ENCODE results near the gene ANTXR2.

The ANTXR2 gene

GRCh38 chr4:79881407-79881806 lies 191.6 kb downstream of the ANTXR2 start:
- in situ Hi-C loops (cut with MboI; ENCODE audit: low sequenced_read_pairs), result no loop called here

GRCh38 chr4:79877511-79877910 lies 195.5 kb downstream of the ANTXR2 start:
- in situ Hi-C loops (cut with MboI; ENCODE audit: low sequenced_read_pairs), result no loop called here

- in situ Hi-C loops (cut with MboI; ENCODE audit: low sequenced_read_pairs), result no loop called here
These were observed 197.6 kb downstream of the ANTXR2 start for GRCh38 chr4:79875344-79875899.

- in situ Hi-C loops (cut with MboI; ENCODE audit: low sequenced_read_pairs), result no loop called here
These were observed 198.8 kb downstream of the ANTXR2 start for GRCh38 chr4:79874197-79874596.

- in situ Hi-C loops (cut with MboI; ENCODE audit: low sequenced_read_pairs), result no loop called here
These were observed 200.3 kb downstream of the ANTXR2 start for GRCh38 chr4:79872738-79873137.

- in situ Hi-C loops (cut with MboI; ENCODE audit: low sequenced_read_pairs), result no loop called here
These were observed 201.1 kb downstream of the ANTXR2 start for GRCh38 chr4:79871961-79872360.

GRCh38 chr4:79869597-79870237 lies 203.3 kb downstream of the ANTXR2 start:
- in situ Hi-C loops (cut with MboI; ENCODE audit: low sequenced_read_pairs), result no loop called here

GRCh38 chr4:79865201-79865597 lies 207.8 kb downstream of the ANTXR2 start:
- in situ Hi-C loops (cut with MboI; ENCODE audit: low sequenced_read_pairs), result no loop called here

GRCh38 chr4:79864500-79865200 lies 208.4 kb downstream of the ANTXR2 start:
- in situ Hi-C loops (cut with MboI; ENCODE audit: low sequenced_read_pairs), result no loop called here

GRCh38 chr4:79863333-79863732 lies 209.7 kb downstream of the ANTXR2 start:
- in situ Hi-C loops (cut with MboI; ENCODE audit: low sequenced_read_pairs), result no loop called here

- in situ Hi-C loops (cut with MboI; ENCODE audit: low sequenced_read_pairs), result no loop called here
These were observed 210.2 kb downstream of the ANTXR2 start for GRCh38 chr4:79862821-79863220.

- in situ Hi-C loops (cut with MboI; ENCODE audit: low sequenced_read_pairs), result no loop called here
These were observed 215.2 kb downstream of the ANTXR2 start for GRCh38 chr4:79857811-79858210.

GRCh38 chr4:79856196-79856595 lies 216.8 kb downstream of the ANTXR2 start:
- in situ Hi-C loops (cut with MboI; ENCODE audit: low sequenced_read_pairs), result no loop called here

GRCh38 chr4:79854856-79855502 lies 218.1 kb downstream of the ANTXR2 start:
- in situ Hi-C loops (cut with MboI; ENCODE audit: low sequenced_read_pairs), result no loop called here

- in situ Hi-C loops (cut with MboI; ENCODE audit: low sequenced_read_pairs), result no loop called here
These were observed 220.7 kb downstream of the ANTXR2 start for GRCh38 chr4:79852305-79852730.

- in situ Hi-C loops (cut with MboI; ENCODE audit: low sequenced_read_pairs), result no loop called here
These were observed 221.3 kb downstream of the ANTXR2 start for GRCh38 chr4:79851625-79852304.

Measured in HL-60/S4 (cell line).